ENCODE data around the gene CNMD.
"Not testable (repeated sequence)": the region's sequence is repeated elsewhere in the genome, so short reads cannot be mapped to it uniquely, and the experiment has no call there.

Gene CNMD

DNA sequence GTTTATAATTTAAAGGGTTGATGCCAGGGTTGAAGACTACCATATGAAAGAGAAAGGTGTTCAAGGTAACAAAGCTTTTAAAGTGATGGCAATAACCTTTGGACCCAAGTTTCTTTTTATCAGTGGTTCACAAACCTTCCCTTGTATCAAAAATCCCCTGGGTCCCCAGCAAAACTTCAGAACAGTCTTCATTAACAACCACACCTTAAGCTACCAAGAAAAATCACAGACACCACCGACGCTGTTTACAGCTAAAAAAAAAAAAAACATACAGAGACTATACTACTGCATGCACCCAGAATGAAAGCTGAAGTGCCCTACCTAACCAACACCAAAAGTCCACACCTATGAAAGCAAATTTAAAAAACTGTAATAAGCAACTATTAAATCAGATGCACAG lies 13.4 kb downstream of the CNMD start:
- Mint-ChIP-seq H3K9me3 (ENCODE audit: low read depth) (no peaks in the 10 kb centered on the region), H3K27me3 (peaks cover 11% of the 10 kb centered on the region)

DNA sequence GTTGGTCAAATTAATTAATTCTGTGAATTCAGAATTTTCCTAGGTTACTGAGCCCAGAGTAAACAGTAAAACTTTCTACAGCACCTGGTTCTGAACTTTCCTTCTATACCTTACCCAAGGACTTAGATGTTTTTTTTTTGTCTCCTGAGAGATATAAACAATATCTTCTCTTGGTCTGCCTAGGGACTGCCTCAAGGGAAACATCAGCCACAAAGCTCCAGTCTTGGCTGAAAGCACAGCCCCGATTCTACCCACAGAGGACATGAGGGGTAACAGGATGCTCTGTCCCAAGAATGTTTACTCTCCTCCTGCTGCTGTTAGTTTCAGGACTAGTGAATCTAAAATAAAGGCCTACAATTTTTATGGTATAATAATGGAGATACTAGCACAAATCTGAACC lies 14.3 kb downstream of the CNMD start:
- H3K27me3 Mint-ChIP-seq = peaks cover 7% of the 10 kb centered on the region
- H3K9me3 Mint-ChIP-seq (ENCODE audit: low read depth) = no peaks in the 10 kb centered on the region
- no peak overlapping the region for H3K27ac Mint-ChIP-seq
- H3K4me1 Mint-ChIP-seq (ENCODE audit: low read depth) = no peaks in the 10 kb centered on the region
- no peak overlapping the region for H3K4me3 Mint-ChIP-seq
- peaks cover 4% of the 10 kb centered on the region for H3K36me3 Mint-ChIP-seq

More for the DNA sequence above, 13.4 kb downstream of the CNMD start:
- H3K4me1 Mint-ChIP-seq (ENCODE audit: low read depth) = no peaks in the 10 kb centered on the region
- no peak overlapping the region for H3K4me3 Mint-ChIP-seq
- peaks cover 4% of the 10 kb centered on the region for H3K36me3 Mint-ChIP-seq
- no peak overlapping the region for H3K27ac Mint-ChIP-seq

DNA sequence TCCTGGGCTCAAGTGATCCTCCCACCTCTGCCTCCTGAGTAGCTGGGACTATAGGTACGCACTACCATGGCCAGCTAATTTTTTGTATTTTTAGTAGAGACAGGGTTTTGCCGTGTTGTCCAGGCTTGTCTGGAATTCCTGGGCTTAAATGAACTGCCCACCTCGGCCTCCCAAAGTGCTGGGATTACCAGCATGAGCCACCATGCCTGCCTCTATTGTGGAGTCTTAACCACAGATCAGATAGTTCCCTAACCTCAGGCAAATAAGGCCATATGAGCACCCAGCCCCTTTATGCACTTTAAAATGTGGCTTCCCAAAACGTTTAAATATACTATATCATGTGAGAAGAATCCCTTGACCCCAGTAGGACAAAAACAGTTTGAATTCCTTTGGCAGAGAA lies 16.4 kb downstream of the CNMD start:
- Mint-ChIP-seq H3K9me3 (ENCODE audit: low read depth) (peaks cover 5% of the 10 kb centered on the region), H3K4me1 (ENCODE audit: low read depth) (no peaks in the 10 kb centered on the region), H3K36me3 (peaks cover 15% of the 10 kb centered on the region), H3K27ac (no peak overlapping the region), H3K27me3 (peaks cover 20% of the 10 kb centered on the region), H3K4me3 (no peak overlapping the region)

DNA sequence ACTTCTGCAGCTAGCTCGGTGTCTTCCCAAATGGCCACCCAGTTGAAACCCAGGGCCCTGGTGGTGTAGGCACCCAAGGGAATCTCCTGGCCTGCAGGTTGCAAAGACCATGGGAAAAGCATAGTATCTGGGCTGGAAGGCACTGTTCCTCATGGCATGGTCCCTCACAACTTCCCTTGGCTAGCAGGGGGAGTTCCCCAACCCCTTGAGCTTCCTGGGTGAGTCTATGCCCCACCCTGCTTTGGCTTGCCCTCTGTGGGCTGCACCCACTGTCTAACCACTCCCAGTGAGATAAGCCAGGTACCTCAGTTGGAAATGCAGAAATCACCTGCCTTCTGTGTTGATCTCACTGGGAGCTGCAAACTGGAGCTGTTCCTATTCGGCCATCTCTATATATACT lies 18.3 kb downstream of the CNMD start:
- not testable (repeated sequence) for H3K27ac Mint-ChIP-seq; H3K9me3 Mint-ChIP-seq (ENCODE audit: low read depth); H3K4me1 Mint-ChIP-seq (ENCODE audit: low read depth); H3K4me3 Mint-ChIP-seq
- Mint-ChIP-seq H3K27me3 (peaks cover 24% of the 10 kb centered on the region), H3K36me3 (peaks cover 15% of the 10 kb centered on the region)

DNA sequence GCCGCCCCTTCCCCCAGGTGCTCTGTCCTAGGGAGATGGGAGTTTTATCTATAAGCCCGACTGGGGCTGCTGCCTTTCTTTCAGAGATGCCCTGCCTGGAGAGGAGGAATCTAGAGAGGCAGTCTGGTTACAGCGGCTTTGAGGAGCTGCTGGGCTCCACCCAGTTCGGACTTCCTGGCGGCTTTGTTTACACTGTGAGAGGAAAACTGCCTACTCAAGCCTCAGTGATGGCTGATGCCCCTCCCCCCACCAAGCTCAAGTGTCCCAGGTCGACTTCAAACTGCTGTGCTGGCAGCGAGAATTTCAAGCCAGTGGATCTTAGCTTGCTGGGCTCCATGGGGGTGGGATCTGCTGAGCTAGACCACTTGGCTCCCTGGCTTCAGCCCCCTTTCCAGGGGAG lies 18.7 kb downstream of the CNMD start:
- H3K9me3 Mint-ChIP-seq (ENCODE audit: low read depth); H3K27ac Mint-ChIP-seq; H3K4me3 Mint-ChIP-seq; H3K4me1 Mint-ChIP-seq (ENCODE audit: low read depth): not testable (repeated sequence)
- H3K27me3 Mint-ChIP-seq = peaks cover 24% of the 10 kb centered on the region
- H3K36me3 Mint-ChIP-seq = peaks cover 15% of the 10 kb centered on the region

DNA sequence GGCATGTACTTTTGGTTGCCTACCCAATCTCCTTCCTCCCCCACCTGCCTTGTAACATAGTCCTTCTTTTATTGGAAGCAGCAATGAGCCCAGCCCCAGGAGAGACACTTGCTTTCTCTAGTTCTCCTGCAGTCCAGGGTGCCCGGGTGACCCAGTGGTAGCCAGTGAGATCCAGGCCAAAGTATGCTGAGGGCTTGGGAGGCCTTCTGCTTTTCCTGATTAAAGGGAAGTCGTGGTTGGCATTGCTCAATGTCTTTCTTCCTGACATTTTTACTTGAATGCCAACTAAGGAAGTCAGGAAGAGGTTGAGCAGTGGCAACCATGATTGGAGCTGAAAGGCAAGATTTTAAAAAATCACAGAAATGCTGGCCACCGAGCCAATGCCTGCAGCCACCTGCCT lies 25.7 kb downstream of the CNMD start:
- Mint-ChIP-seq H3K36me3 (peaks cover 5% of the 10 kb centered on the region), H3K27ac (no peak overlapping the region), H3K9me3 (ENCODE audit: low read depth) (peaks cover 7% of the 10 kb centered on the region), H3K4me3 (no peak overlapping the region), H3K4me1 (ENCODE audit: low read depth) (no peaks in the 10 kb centered on the region), H3K27me3 (peaks cover 13% of the 10 kb centered on the region)

DNA sequence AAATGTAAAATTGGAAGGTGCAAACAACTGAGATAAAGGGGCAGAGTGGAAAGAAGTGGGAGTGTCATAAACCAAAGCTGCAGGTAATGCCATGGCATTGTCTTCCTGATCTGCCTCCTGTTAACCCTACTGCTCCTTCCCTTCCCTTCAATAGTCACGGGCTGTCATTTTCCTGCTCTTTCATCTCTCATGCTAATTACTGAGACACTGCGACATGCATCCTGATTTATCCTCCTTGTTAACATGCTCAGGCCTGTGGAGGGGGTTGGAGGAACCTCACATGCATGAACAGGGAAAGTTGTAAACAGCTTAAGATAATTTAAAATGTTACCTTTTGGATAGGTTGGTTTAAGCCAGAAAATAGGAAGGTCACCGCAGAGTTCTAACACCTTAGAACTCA lies 27.2 kb downstream of the CNMD start:
- H3K27me3 Mint-ChIP-seq = peaks cover 7% of the 10 kb centered on the region
- H3K36me3 Mint-ChIP-seq = no peaks in the 10 kb centered on the region
- H3K4me3 Mint-ChIP-seq = no peak overlapping the region
- no peak overlapping the region for H3K27ac Mint-ChIP-seq
- no peaks in the 10 kb centered on the region for H3K9me3 Mint-ChIP-seq (ENCODE audit: low read depth)
- no peaks in the 10 kb centered on the region for H3K4me1 Mint-ChIP-seq (ENCODE audit: low read depth)

DNA sequence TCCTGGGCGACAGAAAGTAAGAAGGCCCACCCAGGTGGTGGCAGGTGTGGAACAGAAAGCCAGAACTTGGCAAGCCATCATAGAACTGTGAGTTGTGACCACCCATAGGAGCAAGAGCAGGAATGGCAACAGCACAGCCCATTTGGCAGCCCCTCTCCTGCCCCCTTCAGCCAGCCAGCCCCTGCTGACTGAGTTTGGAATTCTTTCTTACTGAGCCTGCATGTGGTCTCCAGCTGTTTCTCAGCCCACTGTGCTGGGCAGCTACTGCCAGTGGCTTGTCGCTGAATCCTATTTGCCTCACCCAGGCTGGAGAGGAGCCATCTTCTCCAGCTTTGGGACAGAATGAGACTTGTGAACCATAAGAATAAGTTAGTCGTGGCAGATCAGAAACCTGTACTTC lies 28.3 kb downstream of the CNMD start:
- Mint-ChIP-seq H3K36me3 (no peaks in the 10 kb centered on the region), H3K9me3 (ENCODE audit: low read depth) (no peaks in the 10 kb centered on the region)

DNA sequence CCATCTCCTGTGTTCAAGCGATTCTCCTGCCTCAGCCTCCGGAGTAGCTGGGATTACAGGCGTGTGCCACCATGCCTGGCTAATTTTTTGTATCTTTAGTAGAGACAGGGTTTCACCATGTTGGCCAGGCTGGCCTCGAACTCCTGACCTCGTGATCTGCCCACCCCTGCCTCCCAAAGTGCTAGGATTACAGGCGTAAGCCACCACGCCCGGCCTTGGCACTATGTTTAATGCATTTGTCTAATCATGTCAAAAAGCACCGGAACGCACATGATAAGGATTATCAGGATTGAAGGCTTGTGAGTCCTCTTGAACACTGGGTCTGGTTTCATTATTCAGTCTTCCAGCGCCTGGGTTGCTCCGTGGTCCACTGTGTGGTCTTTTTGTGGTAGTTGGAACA lies 31.4 kb downstream of the CNMD start:
- not testable (repeated sequence) for H3K27ac Mint-ChIP-seq; H3K4me1 Mint-ChIP-seq (ENCODE audit: low read depth); H3K9me3 Mint-ChIP-seq (ENCODE audit: low read depth); H3K27me3 Mint-ChIP-seq; H3K4me3 Mint-ChIP-seq; H3K36me3 Mint-ChIP-seq

More for the DNA sequence above, 28.3 kb downstream of the CNMD start:
- no peaks in the 10 kb centered on the region for H3K4me1 Mint-ChIP-seq (ENCODE audit: low read depth)
- no peak overlapping the region for H3K27ac Mint-ChIP-seq
- no peak overlapping the region for H3K4me3 Mint-ChIP-seq
- H3K27me3 Mint-ChIP-seq = peaks cover 1% of the 10 kb centered on the region

DNA sequence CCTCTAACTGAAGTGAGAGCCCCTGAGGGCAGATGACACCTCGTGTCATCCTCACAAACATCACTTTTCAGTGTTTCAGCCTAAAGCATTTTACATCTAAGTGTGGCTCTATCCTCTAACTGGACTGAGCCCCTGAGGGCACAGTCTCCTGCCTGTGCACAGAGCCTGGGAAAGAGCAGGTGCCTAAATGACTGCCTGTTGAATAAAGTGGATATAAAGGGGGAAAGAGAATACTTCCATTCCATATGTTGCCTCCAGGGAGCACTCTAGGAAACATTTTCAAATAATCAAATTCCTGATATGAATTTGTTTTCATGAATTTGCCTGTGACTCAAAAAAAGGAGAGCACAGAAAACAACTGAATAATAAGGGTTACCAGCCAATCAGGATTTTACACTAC lies 32.2 kb downstream of the CNMD start:
- Mint-ChIP-seq H3K9me3 (ENCODE audit: low read depth) (no peaks in the 10 kb centered on the region), H3K4me3 (no peak overlapping the region), H3K4me1 (ENCODE audit: low read depth) (no peaks in the 10 kb centered on the region), H3K27me3 (peaks cover 1% of the 10 kb centered on the region), H3K36me3 (no peaks in the 10 kb centered on the region), H3K27ac (no peak overlapping the region)

DNA sequence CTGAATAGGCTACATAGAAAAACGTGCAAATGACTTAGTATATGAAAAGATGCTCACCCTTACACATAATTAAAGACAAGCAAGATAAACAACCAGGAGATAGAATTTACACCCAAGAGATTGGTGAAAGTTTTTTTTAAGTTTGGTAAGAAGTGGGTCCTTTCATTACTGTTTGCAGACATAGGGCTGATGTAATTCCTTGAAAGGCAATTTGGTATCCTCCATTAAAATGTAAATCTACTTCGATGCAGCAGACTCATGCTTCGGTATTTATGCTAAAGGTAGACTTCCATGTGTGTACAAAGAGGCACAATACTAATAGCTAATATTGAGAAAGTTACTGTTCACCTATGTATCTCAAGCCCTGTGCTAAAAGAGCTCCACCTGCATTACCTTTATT lies 33.5 kb downstream of the CNMD start:
- peaks cover 1% of the 10 kb centered on the region for H3K27me3 Mint-ChIP-seq

DNA sequence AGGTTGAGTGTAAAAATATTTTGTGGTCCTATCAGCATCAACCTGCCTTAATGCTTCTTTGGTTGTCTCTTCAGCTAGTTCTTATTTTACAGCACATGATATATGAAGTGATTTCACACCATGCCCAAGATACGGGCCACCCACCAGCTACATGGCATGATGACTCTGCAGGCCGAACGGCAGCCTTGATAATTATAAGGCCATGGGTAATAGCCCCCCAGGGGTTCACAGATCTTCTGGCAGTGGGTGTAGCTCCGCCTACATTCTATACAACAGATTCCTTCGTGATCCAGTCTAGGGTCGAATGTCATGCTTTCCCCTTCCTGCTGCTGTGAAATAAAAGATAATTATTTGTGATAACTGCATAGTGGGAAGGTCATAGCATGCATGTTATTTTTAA lies 36.1 kb downstream of the CNMD start:
- Mint-ChIP-seq H3K9me3 (ENCODE audit: low read depth) (no peaks in the 10 kb centered on the region), H3K4me3 (no peak overlapping the region), H3K4me1 (ENCODE audit: low read depth) (no peaks in the 10 kb centered on the region), H3K27me3 (no peaks in the 10 kb centered on the region), H3K27ac (no peak overlapping the region), H3K36me3 (no peaks in the 10 kb centered on the region)

More for the DNA sequence above, 33.5 kb downstream of the CNMD start:
- Mint-ChIP-seq H3K27ac (no peak overlapping the region), H3K9me3 (ENCODE audit: low read depth) (no peaks in the 10 kb centered on the region), H3K4me3 (no peak overlapping the region), H3K36me3 (no peaks in the 10 kb centered on the region), H3K4me1 (ENCODE audit: low read depth) (no peaks in the 10 kb centered on the region)

DNA sequence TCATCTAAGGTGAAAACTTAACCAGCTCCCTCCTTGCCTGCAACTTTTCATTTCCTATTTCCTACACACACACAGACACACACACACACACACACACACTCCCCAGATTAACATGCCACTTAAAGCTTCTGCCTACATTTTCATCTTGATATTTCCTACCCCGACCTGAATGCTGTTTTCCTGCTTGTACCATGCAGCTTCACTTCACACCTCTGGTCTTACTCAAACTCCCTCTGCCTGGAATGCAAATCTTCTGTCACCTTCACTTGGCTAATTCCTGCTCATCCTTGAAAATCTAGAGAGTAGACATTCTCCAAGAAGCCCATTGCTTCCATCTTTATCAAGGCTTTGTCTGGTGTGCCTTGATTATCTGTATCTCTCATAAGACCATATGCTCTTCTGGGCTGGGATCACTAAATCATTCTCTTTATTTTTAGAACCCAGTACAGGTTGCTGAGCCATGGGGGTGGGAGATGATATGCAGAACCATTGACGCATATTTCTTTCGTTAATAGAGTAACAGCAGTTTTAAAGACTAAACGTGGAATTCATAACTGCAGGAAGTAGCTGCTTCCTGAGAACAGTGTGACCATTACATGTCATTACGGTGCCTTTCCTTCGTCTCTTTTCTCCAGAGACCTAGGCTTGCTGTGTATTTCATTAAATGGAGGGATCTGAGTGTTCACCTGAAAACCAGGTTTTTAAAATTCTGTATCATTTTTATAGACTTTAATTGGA lies 37.7 kb downstream of the CNMD start:
- Mint-ChIP-seq H3K27me3 (no peaks in the 10 kb centered on the region), H3K9me3 (ENCODE audit: low read depth) (no peaks in the 10 kb centered on the region), H3K36me3 (no peaks in the 10 kb centered on the region), H3K4me3 (no peak overlapping the region), H3K27ac (no peak overlapping the region), H3K4me1 (ENCODE audit: low read depth) (no peaks in the 10 kb centered on the region)

DNA sequence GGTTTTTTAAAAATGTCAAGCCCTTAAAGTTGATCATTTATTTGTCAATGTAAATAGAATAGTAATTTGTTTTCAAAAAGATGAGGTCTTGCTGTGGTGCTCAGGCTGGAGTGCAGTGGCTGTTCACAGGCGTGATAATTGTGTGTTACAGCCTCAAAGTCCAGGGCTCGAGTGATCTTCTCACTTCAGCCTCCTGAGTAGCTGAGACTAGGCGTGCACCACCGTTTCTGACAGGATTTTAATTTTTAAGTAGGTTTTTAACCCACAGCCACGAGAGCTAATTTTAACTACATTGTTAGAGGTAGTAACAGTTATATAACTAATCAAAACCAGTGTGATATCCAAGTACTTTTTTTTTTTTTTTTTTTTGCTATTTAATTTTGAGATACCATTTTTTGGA lies 43.1 kb downstream of the CNMD start:
- Mint-ChIP-seq H3K36me3 (peaks cover 8% of the 10 kb centered on the region), H3K4me1 (ENCODE audit: low read depth) (peaks cover 7% of the 10 kb centered on the region), H3K27ac (no peak overlapping the region), H3K27me3 (no peaks in the 10 kb centered on the region), H3K4me3 (no peak overlapping the region), H3K9me3 (ENCODE audit: low read depth) (no peaks in the 10 kb centered on the region)

DNA sequence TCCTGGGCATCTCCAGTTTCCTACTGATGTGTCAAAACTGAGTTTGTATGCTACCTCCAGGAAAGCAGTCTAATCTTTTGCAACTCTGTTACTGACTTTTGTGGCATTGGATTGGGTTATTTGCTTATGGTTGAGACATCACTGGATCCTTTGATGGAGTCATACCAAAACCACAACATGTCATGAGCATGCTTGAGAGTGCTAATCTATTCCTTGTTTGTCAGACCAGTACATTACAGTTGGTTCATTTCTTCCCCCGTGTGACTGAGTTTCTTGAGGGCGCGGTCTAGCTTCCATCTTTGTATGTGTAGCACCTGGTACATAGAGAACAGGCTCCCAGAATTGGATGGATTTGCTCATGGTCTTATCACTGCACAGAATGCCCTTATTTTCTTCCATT lies 43.8 kb downstream of the CNMD start:
- H3K4me1 Mint-ChIP-seq (ENCODE audit: low read depth) = peaks cover 11% of the 10 kb centered on the region
- peaks cover 10% of the 10 kb centered on the region for H3K36me3 Mint-ChIP-seq
- no peaks in the 10 kb centered on the region for H3K27me3 Mint-ChIP-seq
- H3K27ac Mint-ChIP-seq = no peak overlapping the region
- no peak overlapping the region for H3K4me3 Mint-ChIP-seq
- no peaks in the 10 kb centered on the region for H3K9me3 Mint-ChIP-seq (ENCODE audit: low read depth)

DNA sequence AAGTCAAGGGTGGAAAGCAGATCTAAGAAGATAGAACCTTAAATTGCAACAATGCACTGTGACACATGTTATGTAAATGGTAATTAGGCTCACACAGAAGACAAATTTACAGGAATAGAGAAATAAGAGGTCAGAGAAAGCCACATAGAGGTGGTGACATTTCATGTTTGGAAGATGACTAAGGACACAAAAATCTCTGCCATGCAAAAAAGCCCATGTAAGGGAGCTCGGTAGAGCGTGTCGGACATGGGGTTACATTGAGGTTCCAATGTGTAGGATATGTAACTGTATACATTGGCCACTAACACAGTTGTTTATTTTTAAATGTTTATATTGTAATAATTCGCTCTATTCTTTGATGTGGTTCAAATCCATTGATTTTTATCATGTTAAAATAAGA lies 53.2 kb downstream of the CNMD start:
- Mint-ChIP-seq H3K4me3 (no peak overlapping the region), H3K4me1 (ENCODE audit: low read depth) (peaks cover 4% of the 10 kb centered on the region), H3K27ac (no peak overlapping the region), H3K9me3 (ENCODE audit: low read depth) (no peaks in the 10 kb centered on the region), H3K27me3 (no peaks in the 10 kb centered on the region), H3K36me3 (peaks cover 24% of the 10 kb centered on the region)
